GM12872 (cell line): ENCODE results near the gene COQ8A.

Experiments
- CTCF ChIP-seq: IDR thresholded peaks from 3 replicates; pipeline ENCODE4 v1.5.1; 2011; ENCODE audit warnings: low read depth, mild to moderate bottlenecking, low read length, moderate library complexity; ENCODE audit not compliant: insufficient read depth

COQ8A gene

GRCh38 chr1:226964068-226964425, 24.0 kb downstream of the COQ8A start:
- no peak for TF ChIP-seq CTCF

- no peak for TF ChIP-seq CTCF
These were observed 24.8 kb downstream of the COQ8A start for GRCh38 chr1:226964611-226965486.

- TF ChIP-seq CTCF: no peak
These were observed 25.7 kb downstream of the COQ8A start for GRCh38 chr1:226965581-226966440.

- no peak for TF ChIP-seq CTCF
These were observed 26.6 kb downstream of the COQ8A start for GRCh38 chr1:226966683-226967082.

- TF ChIP-seq CTCF: no peak
These were observed 27.6 kb downstream of the COQ8A start for GRCh38 chr1:226967665-226968064.

GRCh38 chr1:226971765-226972164, 31.7 kb downstream of the COQ8A start:
- no peak for TF ChIP-seq CTCF

GRCh38 chr1:226972931-226973330, 32.8 kb downstream of the COQ8A start:
- TF ChIP-seq CTCF: no peak
